GM10266 (cell line): ENCODE data around the gene ACOXL.

Experiments
- DNase-seq: peaks from one replicate; pipeline ENCODE4 v3.0.0; 2012; ENCODE audit errors: extremely low spot score
- CTCF ChIP-seq: IDR thresholded peaks from 2 replicates; pipeline ENCODE4 v1.5.1; 2012; ENCODE audit warnings: mild to moderate bottlenecking, low read depth; ENCODE audit not compliant: control insufficient read depth, insufficient read depth; ENCODE audit errors: missing control alignments

ACOXL gene

GRCh38 chr2:110804915-110805314, 72.5 kb downstream of the ACOXL start:
- peak; percentile 65 for DNase-seq
- TF ChIP-seq CTCF = no peak

GRCh38 chr2:110805894-110806452, 73.6 kb downstream of the ACOXL start:
- DNase-seq = no peak
- TF ChIP-seq CTCF = no peak

- no peak for TF ChIP-seq CTCF
These were observed 75.1 kb downstream of the ACOXL start for GRCh38 chr2:110807522-110807921.

GRCh38 chr2:110810404-110810803, 78.0 kb downstream of the ACOXL start:
- DNase-seq = no peak
- no peak for TF ChIP-seq CTCF

More at GRCh38 chr2:110807522-110807921, 75.1 kb downstream of the ACOXL start:
- no peak for DNase-seq

- no peak for TF ChIP-seq CTCF
- no peak for DNase-seq
These were observed 80.6 kb downstream of the ACOXL start for GRCh38 chr2:110812726-110813645.

GRCh38 chr2:110813896-110814295, 81.5 kb downstream of the ACOXL start:
- DNase-seq = no peak
- TF ChIP-seq CTCF = no peak

GRCh38 chr2:110815938-110816337, 83.6 kb downstream of the ACOXL start:
- no peak for DNase-seq
- TF ChIP-seq CTCF = no peak
